HFFc6 (cell line): Measurements from ENCODE around the gene VPREB3. TPM values are rescaled to one million over a fixed set of nuclear protein-coding genes. Genes with fewer than 3 reads are reported as not detected.

Experiments used
- DNase-seq: peaks from one replicate; pipeline ENCODE4 v3.0.0-alpha.2; 2018
- H3K27ac Mint-ChIP-seq: 2 replicates; pipeline ENCODE4 v1.8.0; 2020; ENCODE audit warnings: mild to moderate bottlenecking, mixed read lengths
- H3K27me3 Mint-ChIP-seq: 2 replicates; pipeline ENCODE4 v1.8.0; 2021; ENCODE audit warnings: mild to moderate bottlenecking, moderate library complexity, mixed read lengths; ENCODE audit not compliant: insufficient read depth
- H3K36me3 Mint-ChIP-seq: 2 replicates; pipeline ENCODE4 v1.8.0; 2021; ENCODE audit warnings: low read depth, mixed read lengths
- H3K4me1 Mint-ChIP-seq: 2 replicates; pipeline ENCODE4 v1.8.0; 2020; ENCODE audit warnings: low read depth, mixed read lengths
- H3K4me3 Mint-ChIP-seq: 2 replicates; pipeline ENCODE4 v1.8.0; 2020; ENCODE audit warnings: mild to moderate bottlenecking, moderate library complexity, mixed read lengths
- H3K9me3 Mint-ChIP-seq: 2 replicates; pipeline ENCODE4 v1.8.0; 2020; ENCODE audit warnings: mild to moderate bottlenecking, mixed read lengths
- total RNA-seq, 6 experiments: library from RNA; stranded (reverse); fragmentation: NEBNext Ultra II Directional; extraction: Animal tissue kit (Norgen Biotek cat#: 25700); gene quantifications; 2 replicates in 1 of 6; 3 replicates in 5 of 6; pipeline ENCODE4 v1.2.3, GENCODE V29; 2021
- TF ChIP-seq, protein P1 (sequence below): fragments of 200-600 bp; sonication (generic); IDR thresholded peaks from 2 replicates; pipeline ENCODE4 v1.5.0; 2021; ENCODE audit warnings: antibody characterized with exemption, mild to moderate bottlenecking

Gene VPREB3
- total RNA-seq, 6 experiments from 2014 or later: 0.33 to 0.57 TPM; not detected in 4

- H3K4me3 Mint-ChIP-seq: peak within 1 kb of the TSS; percentile 67
- H3K4me1 Mint-ChIP-seq: peaks cover 23% of the 10 kb centered on the region
- peak within 1 kb of the TSS; percentile 70 for H3K27ac Mint-ChIP-seq
- no peaks in the 10 kb centered on the region for H3K9me3 Mint-ChIP-seq
- TF ChIP-seq, protein P1, sequence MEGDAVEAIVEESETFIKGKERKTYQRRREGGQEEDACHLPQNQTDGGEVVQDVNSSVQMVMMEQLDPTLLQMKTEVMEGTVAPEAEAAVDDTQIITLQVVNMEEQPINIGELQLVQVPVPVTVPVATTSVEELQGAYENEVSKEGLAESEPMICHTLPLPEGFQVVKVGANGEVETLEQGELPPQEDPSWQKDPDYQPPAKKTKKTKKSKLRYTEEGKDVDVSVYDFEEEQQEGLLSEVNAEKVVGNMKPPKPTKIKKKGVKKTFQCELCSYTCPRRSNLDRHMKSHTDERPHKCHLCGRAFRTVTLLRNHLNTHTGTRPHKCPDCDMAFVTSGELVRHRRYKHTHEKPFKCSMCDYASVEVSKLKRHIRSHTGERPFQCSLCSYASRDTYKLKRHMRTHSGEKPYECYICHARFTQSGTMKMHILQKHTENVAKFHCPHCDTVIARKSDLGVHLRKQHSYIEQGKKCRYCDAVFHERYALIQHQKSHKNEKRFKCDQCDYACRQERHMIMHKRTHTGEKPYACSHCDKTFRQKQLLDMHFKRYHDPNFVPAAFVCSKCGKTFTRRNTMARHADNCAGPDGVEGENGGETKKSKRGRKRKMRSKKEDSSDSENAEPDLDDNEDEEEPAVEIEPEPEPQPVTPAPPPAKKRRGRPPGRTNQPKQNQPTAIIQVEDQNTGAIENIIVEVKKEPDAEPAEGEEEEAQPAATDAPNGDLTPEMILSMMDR: no peak
- peak; percentile 56 for DNase-seq
- peaks cover 2% of the 10 kb centered on the region for H3K27me3 Mint-ChIP-seq
- H3K36me3 Mint-ChIP-seq: no peaks in the 10 kb centered on the region; the same call in 1 of the 2 replicates
Measured at GRCh38 chr22:23762842-23763578, 8.8 kb upstream of the VPREB3 start, which contains the start of gene C22orf15. Gene C22orf15, plus strand, starts transcription at chr22:23762990. Its CDS starts 317 bp downstream, at chr22:23763307.

DNA sequence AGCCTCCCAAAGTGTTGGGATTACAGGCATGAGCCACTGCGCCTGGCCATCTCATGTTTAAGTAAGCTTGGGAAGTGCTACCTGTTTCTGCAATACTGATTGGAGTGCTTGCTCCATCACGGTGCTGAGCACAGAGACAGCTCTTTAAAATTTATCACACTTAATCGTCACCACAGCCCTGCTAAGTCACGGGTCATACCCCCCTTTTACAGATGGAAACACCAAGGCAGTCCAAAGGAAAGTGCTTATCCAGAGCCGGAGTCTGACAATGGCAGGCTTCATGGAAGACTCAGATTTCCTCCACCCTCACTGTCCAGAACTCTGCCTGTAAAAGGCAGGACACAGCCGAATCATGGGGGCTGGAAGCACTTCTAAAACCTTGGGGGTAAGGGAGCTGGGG, 5.8 kb upstream of the VPREB3 start:
- DNase-seq: no peak
- no peak overlapping the region for H3K4me3 Mint-ChIP-seq
- TF ChIP-seq, protein P1: no peak
- peaks cover 2% of the 10 kb centered on the region; the same call in 1 of the 2 replicates for H3K27me3 Mint-ChIP-seq
- H3K9me3 Mint-ChIP-seq: no peaks in the 10 kb centered on the region
- H3K4me1 Mint-ChIP-seq: peaks cover 18% of the 10 kb centered on the region
- no peak overlapping the region for H3K27ac Mint-ChIP-seq
- no peaks in the 10 kb centered on the region for H3K36me3 Mint-ChIP-seq

- H3K27me3 Mint-ChIP-seq: peaks cover 2% of the 10 kb centered on the region; the same call in 1 of the 2 replicates
- no peaks in the 10 kb centered on the region for H3K9me3 Mint-ChIP-seq
- no peak for DNase-seq
- TF ChIP-seq, protein P1: no peak
- no peak overlapping the region for H3K4me3 Mint-ChIP-seq
- no peaks in the 10 kb centered on the region for H3K36me3 Mint-ChIP-seq
- H3K4me1 Mint-ChIP-seq: peaks cover 18% of the 10 kb centered on the region
- H3K27ac Mint-ChIP-seq: no peak overlapping the region
Measured at GRCh38 chr22:23759566-23759965, 5.3 kb upstream of the VPREB3 start.

GRCh38 chr22:23756891-23757290, 2.7 kb upstream of the VPREB3 start:
- H3K27me3 Mint-ChIP-seq: peaks cover 4% of the 10 kb centered on the region
- H3K27ac Mint-ChIP-seq: no peak overlapping the region
- no peak overlapping the region for H3K4me3 Mint-ChIP-seq
- H3K4me1 Mint-ChIP-seq: no peaks in the 10 kb centered on the region
- no peaks in the 10 kb centered on the region for H3K36me3 Mint-ChIP-seq
- TF ChIP-seq, protein P1: no peak
- no peak for DNase-seq
- H3K9me3 Mint-ChIP-seq: no peaks in the 10 kb centered on the region

GRCh38 chr22:23755711-23756110, 1.5 kb upstream of the VPREB3 start:
- Mint-ChIP-seq H3K4me1 (no peaks in the 10 kb centered on the region), H3K4me3 (no peak overlapping the region), H3K27me3 (peaks cover 4% of the 10 kb centered on the region), H3K36me3 (no peaks in the 10 kb centered on the region), H3K27ac (no peak overlapping the region), H3K9me3 (no peaks in the 10 kb centered on the region)
- TF ChIP-seq, protein P1: no peak
- DNase-seq: no peak
